K562 (cell line): ENCODE data around the gene IFI27L1.

Experiments used
- BACH1 ChIP-seq: fragments of 200-800 bp; sonication (Bioruptor generic); IDR thresholded peaks from 2 replicates; pipeline ENCODE4 v1.6.1; 2016; ENCODE audit warnings: missing genetic modification characterization, missing compliant biosample characterization
- GABPA ChIP-seq: fragments of 200-800 bp; sonication (Bioruptor generic); conservative IDR thresholded peaks from 2 replicates; pipeline ENCODE4 v1.6.1; 2016; ENCODE audit warnings: low read depth, missing genetic modification characterization, missing compliant biosample characterization
- L3MBTL2 ChIP-seq: fragments of 450-650 bp; IDR thresholded peaks from 2 replicates; pipeline ENCODE4 v1.6.1; 2016; ENCODE audit warnings: mild to moderate bottlenecking, moderate library complexity
- MAZ ChIP-seq, 2 experiments: fragments of 450-650 bp in 1 of 2; sonication (generic) in 1 of 2; formaldehyde crosslinking; IDR thresholded peaks in 1 of 2; conservative IDR thresholded peaks in 1 of 2; 2 replicates each; pipeline versions ENCODE4 v1.4.0 to v1.5.0; 2020; ENCODE audit warnings: mild to moderate bottlenecking in 1 of 2, missing genetic modification reagents in 1 of 2
- NR1H2 ChIP-seq: sonication (generic); formaldehyde crosslinking; IDR thresholded peaks from 2 replicates; pipeline ENCODE4 v1.4.0; 2020; ENCODE audit warnings: mild to moderate bottlenecking, missing genetic modification reagents
- TF ChIP-seq, protein P1 (sequence below), 3 experiments: IDR thresholded peaks in 2 of 3; conservative IDR thresholded peaks in 1 of 3; 2 replicates each; pipeline ENCODE4 v1.5.1; 2011 to 2012; ENCODE audit warnings: low read length in 3 of 3, mild to moderate bottlenecking in 3 of 3, control low read depth in 2 of 3, improper control_type of control experiment in 1 of 3, inconsistent platforms in 1 of 3, low read depth in 1 of 3, mixed read lengths in 1 of 3, moderate library complexity in 1 of 3; ENCODE audit not compliant: insufficient read depth in 2 of 3

GRCh38 chr14:94103554-94104150 lies 22.5 kb downstream of the IFI27L1 start:
- TF ChIP-seq L3MBTL2: no peak
- no peak for TF ChIP-seq BACH1 (tag)
- no peak for TF ChIP-seq GABPA (tag)
- TF ChIP-seq NR1H2 (CRISPR knock-in tag): no peak
- TF ChIP-seq, protein P1, sequence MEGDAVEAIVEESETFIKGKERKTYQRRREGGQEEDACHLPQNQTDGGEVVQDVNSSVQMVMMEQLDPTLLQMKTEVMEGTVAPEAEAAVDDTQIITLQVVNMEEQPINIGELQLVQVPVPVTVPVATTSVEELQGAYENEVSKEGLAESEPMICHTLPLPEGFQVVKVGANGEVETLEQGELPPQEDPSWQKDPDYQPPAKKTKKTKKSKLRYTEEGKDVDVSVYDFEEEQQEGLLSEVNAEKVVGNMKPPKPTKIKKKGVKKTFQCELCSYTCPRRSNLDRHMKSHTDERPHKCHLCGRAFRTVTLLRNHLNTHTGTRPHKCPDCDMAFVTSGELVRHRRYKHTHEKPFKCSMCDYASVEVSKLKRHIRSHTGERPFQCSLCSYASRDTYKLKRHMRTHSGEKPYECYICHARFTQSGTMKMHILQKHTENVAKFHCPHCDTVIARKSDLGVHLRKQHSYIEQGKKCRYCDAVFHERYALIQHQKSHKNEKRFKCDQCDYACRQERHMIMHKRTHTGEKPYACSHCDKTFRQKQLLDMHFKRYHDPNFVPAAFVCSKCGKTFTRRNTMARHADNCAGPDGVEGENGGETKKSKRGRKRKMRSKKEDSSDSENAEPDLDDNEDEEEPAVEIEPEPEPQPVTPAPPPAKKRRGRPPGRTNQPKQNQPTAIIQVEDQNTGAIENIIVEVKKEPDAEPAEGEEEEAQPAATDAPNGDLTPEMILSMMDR (IDR thresholded peaks at IDR 0.05 in 2 of 3, conservative IDR thresholded peaks at IDR 0.05 in 1 of 3; ENCODE audit: insufficient read depth in 2 of 3, low read depth in 1 of 3, low read length in 3 of 3): no peak
- TF ChIP-seq MAZ (CRISPR knock-in tag; conservative IDR thresholded peaks at IDR 0.05 in 1 of 2, IDR thresholded peaks at IDR 0.05 in 1 of 2): no peak
